ENCODE results near the gene DGKI.

GRCh38 chr7:137885678-137886077 lies 38.9 kb upstream of the DGKI start:
- TF ChIP-seq, protein P1, sequence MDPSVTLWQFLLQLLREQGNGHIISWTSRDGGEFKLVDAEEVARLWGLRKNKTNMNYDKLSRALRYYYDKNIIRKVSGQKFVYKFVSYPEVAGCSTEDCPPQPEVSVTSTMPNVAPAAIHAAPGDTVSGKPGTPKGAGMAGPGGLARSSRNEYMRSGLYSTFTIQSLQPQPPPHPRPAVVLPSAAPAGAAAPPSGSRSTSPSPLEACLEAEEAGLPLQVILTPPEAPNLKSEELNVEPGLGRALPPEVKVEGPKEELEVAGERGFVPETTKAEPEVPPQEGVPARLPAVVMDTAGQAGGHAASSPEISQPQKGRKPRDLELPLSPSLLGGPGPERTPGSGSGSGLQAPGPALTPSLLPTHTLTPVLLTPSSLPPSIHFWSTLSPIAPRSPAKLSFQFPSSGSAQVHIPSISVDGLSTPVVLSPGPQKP (IDR thresholded peaks at IDR 0.05; ENCODE audit: low read depth, low read length) = no peak
- TF ChIP-seq, protein P2, sequence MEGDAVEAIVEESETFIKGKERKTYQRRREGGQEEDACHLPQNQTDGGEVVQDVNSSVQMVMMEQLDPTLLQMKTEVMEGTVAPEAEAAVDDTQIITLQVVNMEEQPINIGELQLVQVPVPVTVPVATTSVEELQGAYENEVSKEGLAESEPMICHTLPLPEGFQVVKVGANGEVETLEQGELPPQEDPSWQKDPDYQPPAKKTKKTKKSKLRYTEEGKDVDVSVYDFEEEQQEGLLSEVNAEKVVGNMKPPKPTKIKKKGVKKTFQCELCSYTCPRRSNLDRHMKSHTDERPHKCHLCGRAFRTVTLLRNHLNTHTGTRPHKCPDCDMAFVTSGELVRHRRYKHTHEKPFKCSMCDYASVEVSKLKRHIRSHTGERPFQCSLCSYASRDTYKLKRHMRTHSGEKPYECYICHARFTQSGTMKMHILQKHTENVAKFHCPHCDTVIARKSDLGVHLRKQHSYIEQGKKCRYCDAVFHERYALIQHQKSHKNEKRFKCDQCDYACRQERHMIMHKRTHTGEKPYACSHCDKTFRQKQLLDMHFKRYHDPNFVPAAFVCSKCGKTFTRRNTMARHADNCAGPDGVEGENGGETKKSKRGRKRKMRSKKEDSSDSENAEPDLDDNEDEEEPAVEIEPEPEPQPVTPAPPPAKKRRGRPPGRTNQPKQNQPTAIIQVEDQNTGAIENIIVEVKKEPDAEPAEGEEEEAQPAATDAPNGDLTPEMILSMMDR (IDR thresholded peaks at IDR 0.05) = no peak
- TF ChIP-seq E2F6 (IDR thresholded peaks at IDR 0.05; ENCODE audit: borderline replicate concordance, low read depth) = no peak
